GM19240 (cell line): Measurements from ENCODE around the gene TMEM181.
"Not testable (repeated sequence)": the region's sequence is repeated elsewhere in the genome, so short reads cannot be mapped to it uniquely, and the experiment has no call there.

Source experiments
- DNase-seq: peaks from one replicate; pipeline ENCODE4 v3.0.0; 2011; ENCODE audit warnings: low spot score; ENCODE audit not compliant: insufficient read length

The TMEM181 gene

GRCh38 chr6:158593670-158594069 lies 33.8 kb downstream of the TMEM181 start:
- no peak for DNase-seq

GRCh38 chr6:158595223-158595622 lies 35.3 kb downstream of the TMEM181 start:
- DNase-seq, result no peak

- no peak for DNase-seq
Observed at GRCh38 chr6:158596861-158597260, 37.0 kb downstream of the TMEM181 start.

GRCh38 chr6:158597565-158597964 lies 37.7 kb downstream of the TMEM181 start:
- DNase-seq, result no peak

GRCh38 chr6:158599635-158600034 lies 39.7 kb downstream of the TMEM181 start:
- no peak for DNase-seq

- no peak for DNase-seq
Observed at GRCh38 chr6:158603261-158604047, 43.6 kb downstream of the TMEM181 start.

GRCh38 chr6:158604048-158604406 lies 44.1 kb downstream of the TMEM181 start:
- DNase-seq, result no peak

- peak; percentile 35 for DNase-seq
Observed at GRCh38 chr6:158605266-158605878, 45.5 kb downstream of the TMEM181 start.

- DNase-seq, result not testable (repeated sequence)
Observed at GRCh38 chr6:158606011-158606410, 46.1 kb downstream of the TMEM181 start.

- DNase-seq, result no peak
Observed at GRCh38 chr6:158606935-158607334, 47.0 kb downstream of the TMEM181 start.

- no peak for DNase-seq
Observed at GRCh38 chr6:158607411-158608170, 47.7 kb downstream of the TMEM181 start.

- no peak for DNase-seq
Observed at GRCh38 chr6:158608221-158608620, 48.3 kb downstream of the TMEM181 start.

GRCh38 chr6:158609455-158610155 lies 49.7 kb downstream of the TMEM181 start:
- no peak for DNase-seq

- DNase-seq, result no peak
Observed at GRCh38 chr6:158610319-158610968, 50.6 kb downstream of the TMEM181 start.

GRCh38 chr6:158611039-158611438 lies 51.1 kb downstream of the TMEM181 start:
- no peak for DNase-seq

GRCh38 chr6:158611541-158612370 lies 51.9 kb downstream of the TMEM181 start:
- DNase-seq, result no peak

- DNase-seq, result not testable (repeated sequence)
Observed at GRCh38 chr6:158614606-158615005, 54.7 kb downstream of the TMEM181 start.

GRCh38 chr6:158618289-158618688 lies 58.4 kb downstream of the TMEM181 start:
- not testable (repeated sequence) for DNase-seq

GRCh38 chr6:158619922-158620801 lies 60.3 kb downstream of the TMEM181 start:
- no peak for DNase-seq
